ENCODE measurements around the gene TGFBR2.

The TGFBR2 gene

DNA sequence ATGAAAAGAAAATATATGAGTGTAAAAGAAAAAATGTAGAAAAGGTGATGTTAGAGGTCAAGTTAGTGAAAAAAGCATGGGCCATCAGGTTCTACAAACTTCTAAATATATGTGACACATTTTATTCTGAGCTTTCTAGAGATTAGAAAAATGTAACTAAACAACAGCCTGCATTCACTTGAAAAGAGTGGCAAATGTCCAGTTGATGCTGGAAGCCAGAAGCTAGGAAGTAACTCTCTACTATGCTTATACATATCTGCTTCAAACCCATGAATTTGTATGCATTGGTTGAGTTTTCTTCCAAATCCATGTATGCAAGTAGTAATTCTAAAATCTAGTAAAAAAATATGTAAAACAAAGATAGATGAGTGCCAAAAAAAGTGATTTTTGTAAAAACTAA is 123.5 kb downstream of the TGFBR2 start:
- DNase-seq (ENCODE audit: low spot score) = no peak
- ChIA-PET CTCF (no interaction called here), POLR2A (ENCODE audit: low non-redundant PET) (no interaction called here)
- no peak overlapping the region for H3K27ac ChIP-seq
- TF ChIP-seq, protein P1, sequence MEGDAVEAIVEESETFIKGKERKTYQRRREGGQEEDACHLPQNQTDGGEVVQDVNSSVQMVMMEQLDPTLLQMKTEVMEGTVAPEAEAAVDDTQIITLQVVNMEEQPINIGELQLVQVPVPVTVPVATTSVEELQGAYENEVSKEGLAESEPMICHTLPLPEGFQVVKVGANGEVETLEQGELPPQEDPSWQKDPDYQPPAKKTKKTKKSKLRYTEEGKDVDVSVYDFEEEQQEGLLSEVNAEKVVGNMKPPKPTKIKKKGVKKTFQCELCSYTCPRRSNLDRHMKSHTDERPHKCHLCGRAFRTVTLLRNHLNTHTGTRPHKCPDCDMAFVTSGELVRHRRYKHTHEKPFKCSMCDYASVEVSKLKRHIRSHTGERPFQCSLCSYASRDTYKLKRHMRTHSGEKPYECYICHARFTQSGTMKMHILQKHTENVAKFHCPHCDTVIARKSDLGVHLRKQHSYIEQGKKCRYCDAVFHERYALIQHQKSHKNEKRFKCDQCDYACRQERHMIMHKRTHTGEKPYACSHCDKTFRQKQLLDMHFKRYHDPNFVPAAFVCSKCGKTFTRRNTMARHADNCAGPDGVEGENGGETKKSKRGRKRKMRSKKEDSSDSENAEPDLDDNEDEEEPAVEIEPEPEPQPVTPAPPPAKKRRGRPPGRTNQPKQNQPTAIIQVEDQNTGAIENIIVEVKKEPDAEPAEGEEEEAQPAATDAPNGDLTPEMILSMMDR (conservative IDR thresholded peaks at IDR 0.05; ENCODE audit: low read depth) = no peak

DNA sequence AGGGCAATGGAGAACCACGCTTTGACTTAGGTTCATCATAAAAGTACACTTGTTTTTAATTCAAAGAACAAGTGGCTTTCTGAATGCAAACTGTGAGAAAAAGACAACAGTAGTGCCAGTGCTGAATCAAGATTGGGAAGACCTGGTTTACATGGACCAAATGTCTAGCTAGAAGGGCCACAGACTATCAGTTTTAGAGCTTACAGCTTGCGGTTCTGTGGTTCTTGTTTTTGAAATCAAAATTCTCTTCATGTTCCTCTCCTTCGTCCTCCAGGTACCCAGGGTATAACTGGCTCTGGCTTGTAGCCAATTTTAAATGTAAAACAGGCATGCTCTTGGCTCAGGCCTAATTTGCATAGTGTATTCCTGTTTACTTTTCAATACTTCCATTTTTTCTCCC is 124.6 kb downstream of the TGFBR2 start:
- no peak overlapping the region for H3K27ac ChIP-seq
- TF ChIP-seq, protein P1 (conservative IDR thresholded peaks at IDR 0.05; ENCODE audit: low read depth) = no peak
- no peak for DNase-seq (ENCODE audit: low spot score)
- POLR2A ChIA-PET (ENCODE audit: low non-redundant PET) = no interaction called here
- CTCF ChIA-PET = no interaction called here

DNA sequence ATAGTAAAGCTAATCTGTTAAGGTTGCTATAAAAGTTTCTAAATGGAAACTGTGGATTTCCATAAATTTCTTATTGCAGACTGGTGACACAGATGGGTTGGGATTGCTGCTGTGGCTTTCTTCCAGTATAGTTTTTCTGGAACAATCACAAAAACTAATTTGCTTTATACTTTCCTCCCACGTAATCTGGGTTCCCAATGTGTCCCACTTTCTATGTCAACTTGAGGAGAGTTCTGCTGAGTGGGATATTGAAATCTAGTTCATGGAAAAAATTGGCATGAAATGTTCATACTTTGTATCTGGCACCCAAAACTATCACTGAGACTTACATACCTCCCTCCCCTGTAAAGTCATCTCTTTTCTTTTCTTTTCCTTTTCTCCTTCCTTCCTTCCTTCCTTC is 126.8 kb downstream of the TGFBR2 start:
- H3K27ac ChIP-seq = no peak overlapping the region
- TF ChIP-seq, protein P1 (conservative IDR thresholded peaks at IDR 0.05; ENCODE audit: low read depth) = no peak
- DNase-seq (ENCODE audit: low spot score) = no peak
- POLR2A ChIA-PET (ENCODE audit: low non-redundant PET) = no interaction called here
- CTCF ChIA-PET = no interaction called here

DNA sequence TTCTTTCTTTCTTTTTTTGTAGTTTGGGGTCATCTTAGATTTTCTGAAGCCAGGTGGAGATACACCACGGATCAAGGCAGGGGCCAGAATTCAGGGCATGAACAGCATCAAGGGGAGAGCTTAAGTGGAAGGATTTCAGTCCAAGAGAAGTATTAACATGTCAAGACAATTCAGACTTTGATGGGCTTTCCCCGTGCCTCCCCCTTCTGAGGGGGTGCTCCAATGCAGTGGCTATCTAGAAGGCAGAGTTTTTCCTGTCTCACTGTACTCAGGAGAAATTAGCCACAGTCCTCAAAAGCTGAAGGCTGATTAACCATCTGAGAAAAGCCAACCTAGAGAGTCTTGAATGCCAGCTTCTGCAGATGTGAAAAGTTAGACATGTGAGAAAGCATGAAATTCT is 127.3 kb downstream of the TGFBR2 start:
- TF ChIP-seq, protein P1 (conservative IDR thresholded peaks at IDR 0.05; ENCODE audit: low read depth) = no peak
- CTCF ChIA-PET = interaction anchor here (0.5 kb wide), 1 partner anchor 297 kb away, joined by 4 read pairs; no protein-coding TSS in a partner anchor
- POLR2A ChIA-PET (ENCODE audit: low non-redundant PET) = no interaction called here
- no peak for DNase-seq (ENCODE audit: low spot score)
- no peak overlapping the region for H3K27ac ChIP-seq

DNA sequence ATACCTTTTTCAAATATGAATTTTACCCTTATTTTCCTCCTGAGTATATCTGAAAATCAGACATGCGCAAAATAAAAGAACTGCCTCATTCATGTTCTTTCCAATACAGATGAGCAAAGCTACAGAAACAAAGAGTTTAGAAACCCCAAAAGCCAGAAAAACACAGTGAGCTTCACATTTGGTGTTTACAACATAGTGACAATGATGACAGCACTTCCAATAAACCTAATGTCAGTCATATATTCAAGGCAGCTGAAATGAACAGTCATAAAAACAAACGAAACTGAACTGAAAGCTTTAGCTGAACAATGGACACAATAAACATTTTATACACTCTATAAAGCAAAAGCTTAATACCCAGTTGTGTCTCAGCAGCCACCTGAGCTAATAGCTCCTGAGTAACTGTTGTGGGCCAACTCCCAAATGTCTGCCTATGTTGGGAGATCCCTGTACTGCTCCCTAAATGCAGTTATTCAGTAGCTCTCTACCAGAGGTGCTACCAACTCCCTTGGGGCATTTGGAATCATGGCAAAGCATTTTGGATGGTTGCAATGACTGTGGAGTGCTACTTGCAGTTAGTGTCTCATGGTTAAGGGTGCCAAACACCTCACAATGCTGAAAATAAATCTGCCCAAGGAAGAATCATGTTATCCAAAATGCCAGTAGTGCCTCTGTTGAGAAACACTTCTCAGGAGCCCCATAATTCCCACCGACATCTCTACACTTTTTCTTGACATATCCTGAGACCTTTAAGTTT is 131.5 kb downstream of the TGFBR2 start:
- ChIA-PET CTCF (no interaction called here), POLR2A (ENCODE audit: low non-redundant PET) (no interaction called here)
- DNase-seq (ENCODE audit: low spot score) = no peak
- TF ChIP-seq, protein P1 (conservative IDR thresholded peaks at IDR 0.05; ENCODE audit: low read depth) = no peak
- no peak overlapping the region for H3K27ac ChIP-seq

DNA sequence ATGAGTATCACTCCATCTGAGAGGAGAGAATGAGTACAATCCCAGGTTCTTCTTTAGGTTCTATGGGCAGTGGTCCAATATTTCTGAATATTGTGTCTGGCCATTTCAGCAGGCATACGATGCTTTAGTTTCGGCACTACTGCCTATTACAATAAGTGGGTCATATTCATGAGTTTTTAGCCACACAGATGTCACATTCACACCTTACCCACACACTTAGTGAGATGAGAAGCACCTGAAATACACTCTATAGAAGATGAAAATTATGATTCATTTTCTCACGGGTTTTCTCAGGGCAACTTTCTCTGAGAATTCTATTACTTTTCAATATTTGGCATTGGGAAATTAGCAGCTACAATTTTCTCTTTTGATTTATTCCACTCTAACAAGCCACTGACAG is 132.2 kb downstream of the TGFBR2 start:
- DNase-seq (ENCODE audit: low spot score) = no peak
- ChIA-PET POLR2A (ENCODE audit: low non-redundant PET) (no interaction called here), CTCF (no interaction called here)
- TF ChIP-seq, protein P1 (conservative IDR thresholded peaks at IDR 0.05; ENCODE audit: low read depth) = no peak
- H3K27ac ChIP-seq = no peak overlapping the region
